ENCODE results near the gene ADCY1.

DNA sequence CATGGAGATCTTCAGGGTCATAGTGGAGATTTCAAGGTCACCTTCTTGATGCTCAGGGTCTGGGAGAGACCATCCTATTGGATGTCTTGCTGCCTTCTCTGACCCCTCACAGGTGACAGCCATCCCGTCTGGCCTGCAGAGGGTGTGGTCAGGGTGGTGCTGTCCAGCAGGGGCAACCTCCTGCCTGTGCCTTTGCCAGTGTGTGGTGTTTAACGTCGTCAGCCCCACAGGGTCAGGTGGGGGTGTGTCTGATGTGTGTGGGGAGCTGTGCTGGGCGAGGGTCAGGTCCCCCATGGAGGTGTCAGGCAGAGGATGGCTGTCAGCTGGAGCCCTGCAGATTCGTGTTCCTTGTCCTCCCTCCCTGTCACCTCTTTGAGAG, 16.5 kb downstream of the ADCY1 start:
- TF ChIP-seq GATA2 (IDR thresholded peaks at IDR 0.05; ENCODE audit: low read depth, low read length) (no peak), GATA3 (IDR thresholded peaks at IDR 0.05; ENCODE audit: low read depth, low read length) (no peak)
